ENCODE data around the gene CREB3L2.
"Not testable (repeated sequence)": the region's sequence is repeated elsewhere in the genome, so short reads cannot be mapped to it uniquely, and the experiment has no call there.

CREB3L2 gene

GRCh38 chr7:137987968-137988367 lies 13.9 kb downstream of the CREB3L2 start:
- DNase-seq (ENCODE audit: low read depth in 2 of 2), result no peak

- DNase-seq (ENCODE audit: low read depth in 2 of 2), result no peak
Measured at GRCh38 chr7:137987563-137987962, 14.3 kb downstream of the CREB3L2 start.

GRCh38 chr7:137987018-137987349 lies 14.9 kb downstream of the CREB3L2 start:
- DNase-seq (ENCODE audit: low read depth in 2 of 2), result no peak

- DNase-seq (ENCODE audit: low read depth in 2 of 2), result no peak
Measured at GRCh38 chr7:137986252-137987017, 15.5 kb downstream of the CREB3L2 start.

- no peak for DNase-seq (ENCODE audit: low read depth in 2 of 2)
Measured at GRCh38 chr7:137985897-137986251, 16.0 kb downstream of the CREB3L2 start.

GRCh38 chr7:137985253-137985896 lies 16.5 kb downstream of the CREB3L2 start:
- no peak for DNase-seq (ENCODE audit: low read depth in 2 of 2)

- DNase-seq (ENCODE audit: low read depth in 2 of 2), result no peak
Measured at GRCh38 chr7:137984181-137985041, 17.5 kb downstream of the CREB3L2 start.

GRCh38 chr7:137983323-137984008 lies 18.4 kb downstream of the CREB3L2 start:
- DNase-seq (ENCODE audit: low read depth in 2 of 2), result no peak

- not testable (repeated sequence) for DNase-seq (ENCODE audit: low read depth in 2 of 2)
Measured at GRCh38 chr7:137982394-137982793, 19.5 kb downstream of the CREB3L2 start.

GRCh38 chr7:137981668-137982067 lies 20.2 kb downstream of the CREB3L2 start:
- no peak for DNase-seq (ENCODE audit: low read depth in 2 of 2)

GRCh38 chr7:137981175-137981574 lies 20.7 kb downstream of the CREB3L2 start:
- DNase-seq (ENCODE audit: low read depth in 2 of 2), result no peak

- no peak for DNase-seq (ENCODE audit: low read depth in 2 of 2)
Measured at GRCh38 chr7:137980308-137980707, 21.6 kb downstream of the CREB3L2 start.

- DNase-seq (ENCODE audit: low read depth in 2 of 2), result peak in 1 of 2 experiments; percentile 51
Measured at GRCh38 chr7:137978464-137979237, 23.2 kb downstream of the CREB3L2 start.

GRCh38 chr7:137977173-137977572 lies 24.7 kb downstream of the CREB3L2 start:
- DNase-seq (ENCODE audit: low read depth in 2 of 2), result no peak

- DNase-seq (ENCODE audit: low read depth in 2 of 2), result no peak
Measured at GRCh38 chr7:137976696-137977095, 25.2 kb downstream of the CREB3L2 start.

- no peak for DNase-seq (ENCODE audit: low read depth in 2 of 2)
Measured at GRCh38 chr7:137976232-137976631, 25.7 kb downstream of the CREB3L2 start.

- no peak for DNase-seq (ENCODE audit: low read depth in 2 of 2)
Measured at GRCh38 chr7:137975768-137976167, 26.1 kb downstream of the CREB3L2 start.

- peak in 1 of 2 experiments; percentile 43 for DNase-seq (ENCODE audit: low read depth in 2 of 2)
Measured at GRCh38 chr7:137975221-137975620, 26.7 kb downstream of the CREB3L2 start.

- no peak for DNase-seq (ENCODE audit: low read depth in 2 of 2)
Measured at GRCh38 chr7:137974766-137975165, 27.1 kb downstream of the CREB3L2 start.

- peak; percentile 66 to 71 for DNase-seq (ENCODE audit: low read depth in 2 of 2)
Measured at GRCh38 chr7:137970253-137970975, 31.5 kb downstream of the CREB3L2 start.

- no peak for DNase-seq (ENCODE audit: low read depth in 2 of 2)
Measured at GRCh38 chr7:137969828-137970227, 32.1 kb downstream of the CREB3L2 start.

All from fibroblast of skin of left quadriceps (primary cell).